Measurements from ENCODE around the gene STYK1.

- TF ChIP-seq, protein P1, sequence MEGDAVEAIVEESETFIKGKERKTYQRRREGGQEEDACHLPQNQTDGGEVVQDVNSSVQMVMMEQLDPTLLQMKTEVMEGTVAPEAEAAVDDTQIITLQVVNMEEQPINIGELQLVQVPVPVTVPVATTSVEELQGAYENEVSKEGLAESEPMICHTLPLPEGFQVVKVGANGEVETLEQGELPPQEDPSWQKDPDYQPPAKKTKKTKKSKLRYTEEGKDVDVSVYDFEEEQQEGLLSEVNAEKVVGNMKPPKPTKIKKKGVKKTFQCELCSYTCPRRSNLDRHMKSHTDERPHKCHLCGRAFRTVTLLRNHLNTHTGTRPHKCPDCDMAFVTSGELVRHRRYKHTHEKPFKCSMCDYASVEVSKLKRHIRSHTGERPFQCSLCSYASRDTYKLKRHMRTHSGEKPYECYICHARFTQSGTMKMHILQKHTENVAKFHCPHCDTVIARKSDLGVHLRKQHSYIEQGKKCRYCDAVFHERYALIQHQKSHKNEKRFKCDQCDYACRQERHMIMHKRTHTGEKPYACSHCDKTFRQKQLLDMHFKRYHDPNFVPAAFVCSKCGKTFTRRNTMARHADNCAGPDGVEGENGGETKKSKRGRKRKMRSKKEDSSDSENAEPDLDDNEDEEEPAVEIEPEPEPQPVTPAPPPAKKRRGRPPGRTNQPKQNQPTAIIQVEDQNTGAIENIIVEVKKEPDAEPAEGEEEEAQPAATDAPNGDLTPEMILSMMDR (conservative IDR thresholded peaks at IDR 0.05; ENCODE audit: low read length): no peak
- TF ChIP-seq EZH2phosphoT487 (IDR thresholded peaks at IDR 0.05; ENCODE audit: borderline replicate concordance): no peak
Measured at GRCh38 chr12:10601860-10602259, 72.0 kb downstream of the STYK1 start.

Measured in Loucy (cell line).